Femur (tissue), 1 donor: ENCODE data around the gene SLC9A9.

Experiments used
- DNase-seq: peaks from one replicate; pipeline ENCODE4 v3.0.0-alpha.2; 2017

Gene SLC9A9

GRCh38 chr3:143232981-143233380 is 615.3 kb downstream of the SLC9A9 start:
- no peak for DNase-seq

- no peak for DNase-seq
Observed at GRCh38 chr3:143228405-143228804, 619.9 kb downstream of the SLC9A9 start.

DNA sequence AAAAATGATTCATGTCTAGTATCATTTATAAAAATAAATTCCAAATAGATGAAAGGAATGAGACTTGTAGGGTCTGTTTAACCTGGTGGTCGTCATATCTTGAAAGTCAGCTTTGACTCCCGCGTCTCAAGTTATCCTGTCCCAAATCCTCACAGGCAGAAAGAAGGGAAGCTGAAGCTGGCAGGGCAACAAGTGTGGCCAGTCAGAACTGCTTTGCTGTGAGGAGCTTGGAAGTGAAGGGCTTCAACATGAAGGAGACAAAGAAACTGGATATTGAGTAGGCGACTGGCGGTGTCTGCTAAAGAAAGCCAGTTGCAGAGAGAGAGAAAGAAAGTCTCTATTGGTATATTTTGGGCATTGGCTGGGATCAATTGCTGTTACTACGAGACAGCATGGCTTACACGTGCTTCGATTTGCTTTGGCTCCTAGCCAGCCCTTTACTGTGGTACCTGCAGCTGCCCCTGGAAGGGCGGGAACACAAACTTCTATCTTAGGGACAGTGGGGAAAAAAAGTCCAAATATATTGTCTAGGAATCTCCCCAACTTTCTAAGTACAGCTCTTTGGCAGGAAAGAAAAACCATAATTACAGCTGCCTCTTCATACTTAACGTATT is 621.5 kb downstream of the SLC9A9 start:
- no peak for DNase-seq

GRCh38 chr3:143224716-143225115 is 623.6 kb downstream of the SLC9A9 start:
- DNase-seq = no peak

- DNase-seq = no peak
Observed at GRCh38 chr3:143222981-143223380, 625.3 kb downstream of the SLC9A9 start.

GRCh38 chr3:143222505-143222904 is 625.8 kb downstream of the SLC9A9 start:
- no peak for DNase-seq

DNA sequence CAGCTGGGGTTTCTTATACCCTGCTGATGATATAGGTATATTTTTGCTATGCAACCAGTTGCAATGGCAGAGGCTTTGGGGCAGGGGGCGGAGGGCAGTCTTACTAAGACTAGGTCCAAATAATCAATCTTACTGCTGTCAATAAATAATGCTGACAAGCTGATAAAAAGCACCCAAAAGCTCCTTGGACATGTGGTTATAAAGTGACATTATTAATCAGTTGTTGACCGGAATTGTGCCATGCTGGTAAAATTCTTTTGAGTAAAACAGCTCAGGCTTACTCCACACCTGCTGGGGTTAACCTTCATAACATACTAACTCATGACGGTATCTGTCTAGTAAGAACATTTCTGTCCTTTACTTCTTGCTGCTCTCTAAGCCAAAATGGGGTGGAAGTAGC is 626.8 kb downstream of the SLC9A9 start:
- no peak for DNase-seq

DNA sequence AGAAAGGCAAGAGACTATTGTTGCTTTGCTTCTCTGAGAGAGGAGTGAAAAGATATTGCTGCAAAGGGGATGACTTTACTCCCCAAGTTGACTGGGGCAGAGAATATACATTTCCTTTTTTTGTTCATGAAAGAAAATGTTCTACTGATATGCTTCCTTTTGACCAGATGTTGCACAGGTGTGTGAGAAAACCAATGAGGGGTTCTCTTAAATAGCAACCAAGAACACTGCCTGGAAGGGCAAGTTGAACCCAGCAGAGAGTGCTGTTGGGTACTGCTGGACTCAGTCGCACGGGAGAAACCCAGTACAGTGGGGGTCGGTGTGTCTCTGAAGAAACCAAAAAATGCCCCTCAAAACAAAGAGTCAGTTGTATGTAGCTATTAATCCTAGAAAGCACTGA is 627.5 kb downstream of the SLC9A9 start:
- DNase-seq = no peak

DNA sequence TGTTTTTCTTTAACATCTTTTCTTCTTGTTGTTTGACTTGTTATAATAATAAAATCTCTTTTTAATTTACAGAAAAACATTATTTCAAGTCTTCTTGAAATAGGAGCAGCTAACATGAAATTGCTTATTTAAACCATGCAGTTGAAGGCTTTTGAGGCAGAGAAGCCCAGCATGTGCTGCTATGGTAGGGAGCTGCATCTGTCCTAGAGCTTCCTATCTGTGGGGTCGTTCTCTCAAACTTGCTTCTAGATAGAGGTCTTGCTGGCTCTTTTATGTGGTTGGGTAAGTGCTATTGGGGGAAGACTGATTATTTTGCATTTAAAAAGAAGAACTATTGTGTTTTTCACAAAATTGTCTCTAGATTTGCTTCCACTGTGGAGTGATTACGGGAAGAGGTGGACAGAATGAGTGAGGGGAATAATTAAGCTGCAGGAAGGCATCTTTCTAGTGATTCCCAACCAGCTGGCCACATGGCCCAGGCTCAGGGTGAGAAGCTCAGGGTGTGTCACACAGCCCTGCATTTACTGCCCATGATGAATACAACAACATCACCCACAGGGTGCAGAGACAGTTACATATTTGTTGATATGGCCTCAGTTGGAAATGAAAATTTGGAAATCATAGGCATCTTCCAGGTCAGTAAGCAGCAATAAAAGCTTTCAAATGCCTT is 630.0 kb downstream of the SLC9A9 start:
- DNase-seq = no peak

DNA sequence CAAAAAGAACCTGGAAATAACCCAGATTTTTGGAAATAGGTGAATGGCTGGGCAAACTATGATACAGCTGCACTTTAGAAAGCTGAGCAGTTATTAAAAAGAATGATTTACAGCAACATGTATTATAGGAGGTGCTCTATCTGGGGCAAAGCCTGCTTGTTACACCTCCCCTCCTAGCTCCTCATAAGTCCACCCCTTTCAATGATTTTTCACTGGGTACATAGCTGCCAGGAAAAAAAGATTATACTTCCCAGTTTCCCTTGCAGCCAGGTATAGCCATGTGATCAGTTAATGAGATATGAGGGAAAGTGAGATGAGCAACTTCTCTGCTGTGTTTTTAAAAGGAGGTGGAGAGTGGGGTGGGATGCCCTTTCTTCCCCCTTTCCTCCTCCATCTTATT is 631.0 kb downstream of the SLC9A9 start:
- DNase-seq = no peak

DNA sequence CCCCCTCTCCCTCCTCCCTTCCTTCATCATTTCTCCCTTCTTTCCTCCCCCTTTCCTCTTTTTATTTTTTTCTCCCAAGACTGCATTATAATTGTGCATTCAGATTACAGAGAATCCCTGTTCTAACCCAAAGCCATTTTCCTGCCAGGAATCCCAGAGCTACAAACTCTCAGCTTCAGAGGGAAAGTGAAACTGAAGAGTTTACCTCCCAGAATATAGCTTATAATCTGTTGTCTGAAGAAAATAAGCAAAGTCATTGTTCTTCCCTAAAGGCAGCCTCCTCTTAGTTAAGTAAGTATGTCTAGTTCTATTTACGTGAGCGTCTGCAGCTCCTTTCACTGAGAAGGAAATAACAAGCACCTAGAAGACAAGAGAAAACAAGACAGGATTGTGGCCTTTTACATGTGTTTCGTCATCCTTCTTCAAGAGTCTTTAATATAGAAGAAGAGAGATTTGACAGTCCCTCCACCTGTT is 631.5 kb downstream of the SLC9A9 start:
- DNase-seq = no peak
